ENCODE results near the gene TMEM61.
A peak's percentile ranks its signal among the peaks of the same experiment; 100 is the strongest.

The TMEM61 gene

GRCh38 chr1:54977533-54978297 is 2.7 kb upstream of the TMEM61 start:
- no peak for DNase-seq (ENCODE audit: low read depth)
- no peak for TF ChIP-seq CTCF (IDR thresholded peaks at IDR 0.05; ENCODE audit: insufficient read depth, low read depth, low read length, missing control alignments)
- H3K4me3 ChIP-seq (ENCODE audit: low read length) = no peak overlapping the region

- DNase-seq (ENCODE audit: low read depth) = no peak
- H3K4me3 ChIP-seq (ENCODE audit: low read length) = no peak overlapping the region
- TF ChIP-seq CTCF (IDR thresholded peaks at IDR 0.05; ENCODE audit: insufficient read depth, low read depth, low read length, missing control alignments) = no peak
These were observed 1.7 kb upstream of the TMEM61 start for GRCh38 chr1:54978528-54979326.

- no peak for TF ChIP-seq CTCF (IDR thresholded peaks at IDR 0.05; ENCODE audit: insufficient read depth, low read depth, low read length, missing control alignments)
- DNase-seq (ENCODE audit: low read depth) = peak; percentile 16
- H3K4me3 ChIP-seq (ENCODE audit: low read length) = no peak overlapping the region
These were observed 1.0 kb upstream of the TMEM61 start for GRCh38 chr1:54979327-54979891.

GRCh38 chr1:54980046-54980527 is 341 bp upstream of the TMEM61 start:
- peak overlapping the region; percentile 39 for H3K4me3 ChIP-seq (ENCODE audit: low read length)
- DNase-seq (ENCODE audit: low read depth) = no peak
- TF ChIP-seq CTCF (IDR thresholded peaks at IDR 0.05; ENCODE audit: insufficient read depth, low read depth, low read length, missing control alignments) = no peak

GRCh38 chr1:54981466-54981865 is 1.0 kb downstream of the TMEM61 start:
- no peak overlapping the region for H3K4me3 ChIP-seq (ENCODE audit: low read length)
- no peak for TF ChIP-seq CTCF (IDR thresholded peaks at IDR 0.05; ENCODE audit: insufficient read depth, low read depth, low read length, missing control alignments)
- DNase-seq (ENCODE audit: low read depth) = no peak

GRCh38 chr1:54982739-54983138 is 2.3 kb downstream of the TMEM61 start:
- no peak for TF ChIP-seq CTCF (IDR thresholded peaks at IDR 0.05; ENCODE audit: insufficient read depth, low read depth, low read length, missing control alignments)
- H3K4me3 ChIP-seq (ENCODE audit: low read length) = no peak overlapping the region
- no peak for DNase-seq (ENCODE audit: low read depth)

All from epithelial cell of esophagus (primary cell).